ENCODE data around the gene PACSIN3.

GRCh38 chr11:47208628-47209027 lies 22.4 kb upstream of the PACSIN3 start:
- TF ChIP-seq CTCF (IDR thresholded peaks at IDR 0.05; ENCODE audit: low read length) (no peak), EZH2 (IDR thresholded peaks at IDR 0.05; ENCODE audit: borderline replicate concordance, low read length) (no peak)

Measured in OCI-LY1 (cell line).